Loucy (cell line): ENCODE results near the gene NFATC3.

ENCODE experiments used
- CTCF ChIP-seq: fragments of 200-600 bp; sonication (generic); conservative IDR thresholded peaks from 2 replicates; pipeline ENCODE4 v1.5.1; 2014; ENCODE audit warnings: mild to moderate bottlenecking, antibody characterized with exemption, low read length
- EZH2phosphoT487 ChIP-seq: fragments of 200-600 bp; IDR thresholded peaks from 2 replicates; pipeline ENCODE4 v1.6.1; 2018; ENCODE audit warnings: antibody characterized with exemption, mild to moderate bottlenecking, moderate library complexity, borderline replicate concordance

- TF ChIP-seq CTCF (no peak), EZH2phosphoT487 (no peak)
Observed at GRCh38 chr16:68081861-68082628, 3.1 kb upstream of the NFATC3 start.
